Measurements from ENCODE around the gene COQ2. TPM values are rescaled to one million over a fixed set of nuclear protein-coding genes. Genes with fewer than 3 reads are reported as not detected.

COQ2 gene
- total RNA-seq, 1 experiment from 2014 or later = 19.5 TPM

DNA sequence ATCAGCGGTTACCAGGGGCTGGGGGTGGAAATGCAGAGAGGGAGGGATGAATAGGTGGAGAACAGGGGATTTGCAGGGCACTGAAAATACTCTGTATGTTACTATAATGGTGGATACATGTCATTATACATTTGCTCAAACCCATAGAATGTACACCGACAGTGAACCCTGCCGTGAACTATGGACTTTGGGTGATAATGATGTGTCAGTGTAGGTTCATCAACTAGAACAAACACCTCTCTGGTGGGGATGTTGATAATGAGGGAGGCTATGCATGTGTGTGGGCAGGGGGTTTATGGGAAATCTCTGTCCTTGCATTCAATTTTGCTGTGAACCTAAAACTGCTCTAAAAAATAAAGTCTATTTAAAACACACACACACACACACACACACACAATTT lies 38.5 kb upstream of the COQ2 start:
- intact Hi-C loops (cut with micrococcal nuclease; ENCODE audit: unreplicated experiment) = no loop called here

DNA sequence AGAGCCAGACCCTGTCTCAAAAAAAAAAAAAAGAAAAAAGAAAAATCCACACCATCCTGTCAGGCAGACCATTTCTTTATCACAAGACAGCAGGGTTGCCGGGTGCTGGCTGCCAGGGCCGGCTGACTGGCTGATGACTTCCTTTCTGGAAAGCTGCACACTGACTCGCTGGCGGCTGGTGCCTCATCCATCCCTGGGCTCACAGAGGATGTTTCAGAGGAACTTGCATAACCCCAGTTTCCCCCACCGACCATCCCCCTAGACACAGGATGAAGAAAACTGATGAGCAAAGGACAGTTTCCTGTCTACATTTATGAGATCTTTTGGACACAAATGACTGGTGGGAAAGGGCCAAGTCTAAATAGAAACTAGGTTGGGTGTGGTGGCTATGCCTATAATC lies 36.0 kb upstream of the COQ2 start:
- no TSS peak for BruUV-seq (replicated peaks)

More for the DNA sequence above, 38.5 kb upstream of the COQ2 start:
- Histone ChIP-seq H2AFZ (no peak overlapping the region), H3K27ac (no peak overlapping the region), H3K9me3 (ENCODE audit: insufficient read depth, low read depth) (no peaks in the 10 kb centered on the region), H3K27me3 (ENCODE audit: insufficient read depth, low read depth) (no peaks in the 10 kb centered on the region), H3K4me3 (no peak overlapping the region), H3K4me2 (no peak overlapping the region), H3K79me2 (ENCODE audit: low read depth) (no peaks in the 10 kb centered on the region), H3K36me3 (ENCODE audit: low read depth) (no peaks in the 10 kb centered on the region), H4K20me1 (ENCODE audit: insufficient read depth) (no peaks in the 10 kb centered on the region), H3K9me2 (ENCODE audit: insufficient read depth) (no peaks in the 10 kb centered on the region), H3K4me1 (replicated peaks; ENCODE audit: insufficient read depth) (no peaks in the 10 kb centered on the region), H3F3A (ENCODE audit: insufficient read depth, low read depth) (no peaks in the 10 kb centered on the region)
- POLR2A ChIA-PET (ENCODE audit: unreplicated experiment) = no interaction called here
- DNase-seq = no peak
- TF ChIP-seq EZH2 (IDR thresholded peaks at IDR 0.05; ENCODE audit: low read depth) = no peak
- TF ChIP-seq, protein P1, sequence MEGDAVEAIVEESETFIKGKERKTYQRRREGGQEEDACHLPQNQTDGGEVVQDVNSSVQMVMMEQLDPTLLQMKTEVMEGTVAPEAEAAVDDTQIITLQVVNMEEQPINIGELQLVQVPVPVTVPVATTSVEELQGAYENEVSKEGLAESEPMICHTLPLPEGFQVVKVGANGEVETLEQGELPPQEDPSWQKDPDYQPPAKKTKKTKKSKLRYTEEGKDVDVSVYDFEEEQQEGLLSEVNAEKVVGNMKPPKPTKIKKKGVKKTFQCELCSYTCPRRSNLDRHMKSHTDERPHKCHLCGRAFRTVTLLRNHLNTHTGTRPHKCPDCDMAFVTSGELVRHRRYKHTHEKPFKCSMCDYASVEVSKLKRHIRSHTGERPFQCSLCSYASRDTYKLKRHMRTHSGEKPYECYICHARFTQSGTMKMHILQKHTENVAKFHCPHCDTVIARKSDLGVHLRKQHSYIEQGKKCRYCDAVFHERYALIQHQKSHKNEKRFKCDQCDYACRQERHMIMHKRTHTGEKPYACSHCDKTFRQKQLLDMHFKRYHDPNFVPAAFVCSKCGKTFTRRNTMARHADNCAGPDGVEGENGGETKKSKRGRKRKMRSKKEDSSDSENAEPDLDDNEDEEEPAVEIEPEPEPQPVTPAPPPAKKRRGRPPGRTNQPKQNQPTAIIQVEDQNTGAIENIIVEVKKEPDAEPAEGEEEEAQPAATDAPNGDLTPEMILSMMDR (conservative IDR thresholded peaks at IDR 0.05) = no peak
- BruUV-seq (replicated peaks) = no TSS peak
- CTCF ChIA-PET = no interaction called here

DNA sequence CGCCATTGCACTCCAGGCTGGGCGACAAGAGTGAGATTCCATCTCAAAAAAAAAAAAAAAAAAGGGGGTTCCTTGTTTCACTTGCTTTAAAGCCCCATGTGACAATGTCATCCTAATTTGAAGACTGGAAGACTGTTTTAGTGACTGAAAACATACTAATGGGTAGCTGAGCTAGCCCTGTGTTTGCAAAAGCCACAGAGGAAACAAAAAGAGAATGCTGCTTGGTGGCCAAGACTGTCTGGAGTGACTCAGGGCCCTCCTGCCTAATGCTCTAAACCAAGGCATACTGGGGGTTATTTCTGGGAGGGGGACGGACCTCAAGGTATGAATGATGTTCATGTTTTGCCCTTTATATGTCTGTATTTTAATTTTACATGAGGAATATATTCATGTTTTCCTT lies 34.1 kb upstream of the COQ2 start:
- CTCF ChIA-PET = no interaction called here
- Histone ChIP-seq H3K4me1 (replicated peaks; ENCODE audit: insufficient read depth) (no peaks in the 10 kb centered on the region), H3K27me3 (ENCODE audit: insufficient read depth, low read depth) (no peaks in the 10 kb centered on the region), H3F3A (ENCODE audit: insufficient read depth, low read depth) (no peaks in the 10 kb centered on the region), H3K9me2 (ENCODE audit: insufficient read depth) (no peaks in the 10 kb centered on the region), H4K20me1 (ENCODE audit: insufficient read depth) (no peaks in the 10 kb centered on the region), H2AFZ (no peak overlapping the region), H3K79me2 (ENCODE audit: low read depth) (no peaks in the 10 kb centered on the region), H3K36me3 (ENCODE audit: low read depth) (no peaks in the 10 kb centered on the region), H3K4me3 (no peak overlapping the region), H3K27ac (no peak overlapping the region), H3K4me2 (no peak overlapping the region), H3K9me3 (ENCODE audit: insufficient read depth, low read depth) (no peaks in the 10 kb centered on the region)
- POLR2A ChIA-PET (ENCODE audit: unreplicated experiment) = no interaction called here
- no TSS peak for BruUV-seq (replicated peaks)
- TF ChIP-seq, protein P1 (conservative IDR thresholded peaks at IDR 0.05) = no peak
- TF ChIP-seq EZH2 (IDR thresholded peaks at IDR 0.05; ENCODE audit: low read depth) = no peak
- no peak for DNase-seq
- intact Hi-C loops (cut with micrococcal nuclease; ENCODE audit: unreplicated experiment) = no loop called here

More for the DNA sequence above, 36.0 kb upstream of the COQ2 start:
- Histone ChIP-seq H2AFZ (no peak overlapping the region), H3F3A (ENCODE audit: insufficient read depth, low read depth) (no peaks in the 10 kb centered on the region), H3K4me3 (no peak overlapping the region), H3K79me2 (ENCODE audit: low read depth) (no peaks in the 10 kb centered on the region), H3K36me3 (ENCODE audit: low read depth) (no peaks in the 10 kb centered on the region), H3K4me2 (no peak overlapping the region), H3K9me2 (ENCODE audit: insufficient read depth) (no peaks in the 10 kb centered on the region), H3K27me3 (ENCODE audit: insufficient read depth, low read depth) (no peaks in the 10 kb centered on the region), H3K27ac (no peak overlapping the region), H3K4me1 (replicated peaks; ENCODE audit: insufficient read depth) (no peaks in the 10 kb centered on the region), H3K9me3 (ENCODE audit: insufficient read depth, low read depth) (no peaks in the 10 kb centered on the region), H4K20me1 (ENCODE audit: insufficient read depth) (no peaks in the 10 kb centered on the region)
- ChIA-PET CTCF (no interaction called here), POLR2A (ENCODE audit: unreplicated experiment) (no interaction called here)
- TF ChIP-seq EZH2 (IDR thresholded peaks at IDR 0.05; ENCODE audit: low read depth) = no peak
- TF ChIP-seq, protein P1 (conservative IDR thresholded peaks at IDR 0.05) = no peak
- no peak for DNase-seq
- intact Hi-C loops (cut with micrococcal nuclease; ENCODE audit: unreplicated experiment) = no loop called here
